AML-193 (cell line): Measurements from ENCODE around the gene DDX55.

Source experiments
- DNase-seq, 2 experiments: peaks; one replicate each; lab custom pipeline; 2025; lab: John Stamatoyannopoulos, UW

Gene DDX55

GRCh38 chr12:123608182-123608581, 6.3 kb downstream of the DDX55 start:
- no peak for DNase-seq

GRCh38 chr12:123614110-123614509, 12.2 kb downstream of the DDX55 start:
- no peak for DNase-seq

- DNase-seq, result no peak
Observed at GRCh38 chr12:123614531-123614930, 12.6 kb downstream of the DDX55 start.

GRCh38 chr12:123617144-123617543, 15.2 kb downstream of the DDX55 start:
- DNase-seq, result no peak

GRCh38 chr12:123617580-123617979, 15.7 kb downstream of the DDX55 start:
- no peak for DNase-seq

- no peak for DNase-seq
Observed at GRCh38 chr12:123621101-123621500, 19.2 kb downstream of the DDX55 start.

- no peak for DNase-seq
Observed at GRCh38 chr12:123621619-123622530, 20.0 kb downstream of the DDX55 start.

GRCh38 chr12:123633379-123634141, 31.7 kb downstream of the DDX55 start, which contains the start of the genes EIF2B1 and GTF2H3:
Gene EIF2B1 (minus strand): TSS chr12:123633686. CDS start chr12:123633557, 129 bp downstream.
Gene GTF2H3 (plus strand): TSS chr12:123633829. CDS start chr12:123633860, 31 bp downstream.
- DNase-seq, result peak; percentile 93 to 94

- DNase-seq, result no peak
Observed at GRCh38 chr12:123634142-123634561, 32.3 kb downstream of the DDX55 start.

GRCh38 chr12:123643911-123644310, 42.0 kb downstream of the DDX55 start:
- DNase-seq, result no peak

GRCh38 chr12:123645380-123645779, 43.5 kb downstream of the DDX55 start:
- DNase-seq, result no peak

- DNase-seq, result no peak
Observed at GRCh38 chr12:123645878-123646277, 44.0 kb downstream of the DDX55 start.

- DNase-seq, result no peak
Observed at GRCh38 chr12:123648401-123648800, 46.5 kb downstream of the DDX55 start.

- DNase-seq, result no peak
Observed at GRCh38 chr12:123654129-123654701, 52.3 kb downstream of the DDX55 start.

GRCh38 chr12:123655420-123655819, 53.5 kb downstream of the DDX55 start:
- DNase-seq, result no peak

GRCh38 chr12:123656392-123656791, 54.5 kb downstream of the DDX55 start:
- DNase-seq, result no peak

GRCh38 chr12:123657211-123657610, 55.3 kb downstream of the DDX55 start:
- no peak for DNase-seq

- DNase-seq, result no peak
Observed at GRCh38 chr12:123659996-123660727, 58.3 kb downstream of the DDX55 start.

GRCh38 chr12:123667771-123668170, 65.9 kb downstream of the DDX55 start:
- no peak for DNase-seq
